GM19467 (cell line): ENCODE results near the gene LRMDA.

Experiments used
- ATAC-seq: cut with Tn5 transposase; IDR thresholded peaks from one replicate; pipeline ENCODE4 v1.9.1; 2021; ENCODE audit warnings: mild to moderate bottlenecking, moderate library complexity; ENCODE audit not compliant: unreplicated experiment

LRMDA gene

GRCh38 chr10:75884808-75885207 lies 453.4 kb downstream of the LRMDA start:
- ATAC-seq: no peak

DNA sequence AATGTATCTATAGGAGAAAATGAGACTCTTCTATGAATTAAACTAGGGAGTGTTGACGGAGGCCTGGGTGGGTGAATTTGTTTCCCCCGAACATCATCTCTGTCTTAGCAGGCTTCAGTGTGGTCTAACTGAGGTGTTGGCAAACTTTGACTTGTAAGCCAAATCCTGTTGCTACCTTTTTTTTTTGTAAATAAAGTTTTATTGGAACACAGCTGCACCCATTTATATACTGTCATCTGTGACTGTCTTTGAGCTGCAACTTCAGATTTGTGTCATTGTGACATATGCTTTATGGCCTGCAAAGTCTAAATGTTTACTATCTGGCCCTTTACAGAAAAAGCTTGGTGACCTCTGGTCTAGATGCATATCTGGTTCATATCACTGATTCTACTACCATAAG lies 455.9 kb downstream of the LRMDA start:
- ATAC-seq: no peak

DNA sequence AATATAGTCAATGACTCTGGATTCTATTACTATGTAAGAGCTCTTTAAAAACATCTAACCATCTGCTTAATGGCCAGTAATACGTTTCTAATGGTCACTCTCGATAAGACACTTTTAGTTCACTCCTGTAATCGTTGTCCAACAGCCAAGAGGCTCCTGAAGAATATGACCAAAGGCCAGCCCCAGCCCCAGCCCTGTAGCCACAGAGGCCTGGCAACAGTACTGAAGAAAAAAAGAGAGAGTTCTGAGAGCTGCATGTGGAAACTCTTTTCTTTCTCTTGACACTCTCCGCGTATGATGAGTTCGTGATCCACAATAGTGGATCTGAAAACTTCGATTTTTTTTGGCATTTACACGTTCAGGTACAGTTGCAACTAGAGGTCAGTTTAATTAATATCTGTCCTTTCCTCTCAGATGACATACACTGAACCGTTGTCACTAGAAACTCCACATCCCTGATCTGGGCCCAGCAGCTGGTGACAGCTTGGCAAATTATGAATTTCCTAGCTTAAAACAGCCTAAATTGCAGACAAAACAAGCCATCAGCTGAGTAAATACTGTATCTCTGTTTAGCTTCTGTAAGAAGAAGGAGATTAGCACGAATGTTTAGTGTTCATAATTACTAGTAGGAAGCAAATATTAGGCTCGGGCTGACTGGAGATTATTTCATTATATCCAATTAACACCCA lies 456.7 kb downstream of the LRMDA start:
- no peak for ATAC-seq

- ATAC-seq: no peak
These were observed 457.6 kb downstream of the LRMDA start for GRCh38 chr10:75889051-75889450.

- ATAC-seq: no peak
These were observed 463.3 kb downstream of the LRMDA start for GRCh38 chr10:75894761-75895160.

DNA sequence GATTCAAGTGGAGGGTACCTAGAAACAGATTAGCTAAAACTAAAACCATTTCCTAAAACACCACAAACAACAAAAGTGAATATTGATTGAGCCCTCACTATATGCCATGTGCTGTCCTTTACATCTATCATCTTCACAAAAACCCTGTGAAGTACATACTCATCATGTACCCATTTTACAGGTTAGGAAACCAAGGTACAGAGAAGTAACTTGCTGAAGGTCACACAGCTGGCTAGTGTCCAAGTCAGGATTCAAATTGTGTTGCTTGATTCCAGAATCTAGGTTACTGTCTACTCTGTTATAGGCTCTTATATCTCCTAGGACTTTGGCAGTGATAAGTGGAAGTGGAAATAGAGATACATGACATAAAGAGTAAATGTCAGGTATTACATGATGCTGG lies 463.8 kb downstream of the LRMDA start:
- no peak for ATAC-seq

DNA sequence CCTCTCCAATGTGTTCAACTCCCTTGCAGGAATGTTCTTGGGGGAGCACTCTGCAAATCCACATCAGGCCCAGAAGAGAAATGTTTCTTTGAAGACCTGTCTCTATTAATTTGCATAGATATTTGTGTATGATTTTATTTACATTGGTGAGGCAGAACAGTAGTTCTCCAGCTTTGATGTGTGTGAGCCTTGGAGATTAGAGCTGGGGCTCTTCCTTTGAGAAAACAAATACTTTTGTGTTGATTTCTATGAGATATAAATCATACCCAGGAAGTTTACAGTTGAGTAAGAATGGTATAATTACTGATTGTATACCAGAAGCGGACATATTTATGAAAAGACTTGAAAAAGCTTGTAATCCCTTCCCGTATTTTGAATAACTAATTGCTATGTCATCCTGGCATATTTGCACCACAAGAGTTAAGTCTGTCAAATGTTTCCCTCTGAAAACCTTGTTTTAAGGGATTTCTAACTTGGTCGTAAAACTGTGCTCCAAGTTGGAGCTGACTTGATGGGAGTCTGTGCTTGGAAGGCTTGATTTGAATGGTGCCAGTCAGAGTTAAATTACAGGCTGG lies 468.5 kb downstream of the LRMDA start:
- ATAC-seq: no peak

- no peak for ATAC-seq
These were observed 471.4 kb downstream of the LRMDA start for GRCh38 chr10:75902816-75903215.

GRCh38 chr10:75904499-75905283 lies 473.3 kb downstream of the LRMDA start:
- no peak for ATAC-seq

GRCh38 chr10:75905490-75905889 lies 474.1 kb downstream of the LRMDA start:
- ATAC-seq: no peak

- no peak for ATAC-seq
These were observed 478.6 kb downstream of the LRMDA start for GRCh38 chr10:75910032-75910431.

- no peak for ATAC-seq
These were observed 480.0 kb downstream of the LRMDA start for GRCh38 chr10:75911426-75911825.

GRCh38 chr10:75916906-75917305 lies 485.5 kb downstream of the LRMDA start:
- ATAC-seq: no peak

- ATAC-seq: no peak
These were observed 488.5 kb downstream of the LRMDA start for GRCh38 chr10:75919913-75920312.

DNA sequence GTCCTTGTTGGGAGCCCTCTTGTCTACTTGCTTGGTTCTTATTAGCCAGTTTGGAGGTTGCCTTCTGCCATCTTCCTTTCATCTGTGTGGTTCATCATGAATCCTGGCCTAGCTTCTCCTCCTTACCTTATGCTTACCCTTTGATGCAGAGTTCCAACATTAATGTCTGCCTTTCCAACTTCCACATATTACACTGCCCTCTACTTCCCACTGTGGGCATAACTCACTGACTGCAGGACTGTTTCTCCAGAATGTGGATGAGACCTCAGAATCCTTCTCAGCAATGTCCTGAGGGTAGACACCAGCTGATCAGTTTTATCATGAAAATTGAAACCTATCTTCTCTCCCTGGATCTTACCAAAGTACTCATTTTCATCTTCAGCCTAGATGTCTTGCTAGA lies 491.0 kb downstream of the LRMDA start:
- no peak for ATAC-seq

DNA sequence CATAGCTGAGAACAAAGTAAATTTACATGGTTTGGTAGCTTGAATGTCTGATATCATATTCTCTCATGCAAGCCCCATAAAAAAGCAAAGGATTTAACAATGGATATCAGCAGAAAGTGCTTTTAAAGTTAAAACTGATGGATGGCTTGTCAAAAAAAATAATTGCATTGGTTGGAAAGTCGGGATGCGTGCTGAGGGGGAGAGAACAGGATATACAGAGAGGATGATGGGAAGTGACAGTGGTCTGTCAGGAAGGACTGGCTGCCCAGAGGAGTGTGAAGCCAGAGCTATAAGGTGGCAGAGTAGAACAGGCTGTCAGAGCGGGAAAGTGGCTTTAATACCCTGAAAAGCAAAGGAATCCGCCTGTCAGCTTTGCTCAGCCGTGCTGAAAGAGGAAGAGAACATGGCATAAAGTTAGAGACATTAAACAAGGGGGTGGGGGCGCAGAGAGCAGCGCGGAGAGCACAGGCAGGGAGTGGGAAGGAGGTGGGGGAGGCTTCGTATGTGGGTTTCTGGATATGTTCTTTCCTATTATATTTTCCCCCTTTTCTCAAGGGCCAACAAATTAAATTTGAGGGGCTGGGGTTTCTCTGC lies 493.0 kb downstream of the LRMDA start:
- no peak for ATAC-seq

- ATAC-seq: no peak
These were observed 494.6 kb downstream of the LRMDA start for GRCh38 chr10:75925999-75926398.

- no peak for ATAC-seq
These were observed 495.3 kb downstream of the LRMDA start for GRCh38 chr10:75926763-75927162.

DNA sequence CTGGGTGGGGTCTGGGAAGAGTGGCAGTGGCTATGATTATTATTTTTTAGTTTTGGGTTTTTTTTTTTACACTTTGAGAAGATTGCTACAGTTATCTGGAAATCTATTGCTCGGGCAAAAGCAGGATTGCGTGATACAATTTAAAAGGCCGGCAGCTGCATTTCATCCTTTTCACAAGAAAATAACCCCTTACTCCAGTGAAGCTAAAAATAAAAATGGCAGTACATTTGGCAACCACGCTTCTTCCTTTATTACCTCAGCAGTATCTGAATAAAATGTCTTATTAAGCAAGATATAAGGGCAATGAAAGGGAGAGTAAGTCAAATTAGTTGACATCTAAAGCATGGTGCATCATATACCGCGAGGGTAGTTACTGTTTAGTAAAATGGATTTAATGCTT lies 496.8 kb downstream of the LRMDA start:
- no peak for ATAC-seq

- no peak for ATAC-seq
These were observed 498.3 kb downstream of the LRMDA start for GRCh38 chr10:75929630-75930161.

- peak; percentile 68 for ATAC-seq
These were observed 501.5 kb downstream of the LRMDA start for GRCh38 chr10:75932921-75933320.
